Liver (tissue), 9 donors: ENCODE data around the gene SLC35B1. TPM values are rescaled to one million over a fixed set of nuclear protein-coding genes. Genes with fewer than 3 reads are reported as not detected.
A peak's percentile ranks its signal among the peaks of the same experiment; 100 is the strongest.

Experiments used
- DNase-seq: peaks from one replicate; pipeline ENCODE4 v3.0.0-alpha.2; 2017; ENCODE audit warnings: low spot score
- H3K27ac ChIP-seq, 2 donors: one replicate each; pipeline ENCODE4 v1.7.0; 2013; ENCODE audit warnings: inconsistent platforms in 2 of 2, low read length in 2 of 2, control low read depth in 1 of 2, low read depth in 1 of 2, mild to moderate bottlenecking in 1 of 2
- H3K27me3 ChIP-seq, 4 donors: one replicate each; pipeline versions ENCODE4 v1.6.1 to v1.7.0; 2013; ENCODE audit warnings: low read length in 3 of 4, inconsistent platforms in 1 of 4, mild to moderate bottlenecking in 1 of 4, moderate library complexity in 1 of 4; ENCODE audit not compliant: control insufficient read depth in 4 of 4, insufficient read depth in 4 of 4
- H3K36me3 ChIP-seq, 4 donors: one replicate each; pipeline versions ENCODE4 v1.6.1 to v1.7.0; 2013; ENCODE audit warnings: low read length in 3 of 4, mild to moderate bottlenecking in 3 of 4, low read depth in 1 of 4, moderate library complexity in 1 of 4; ENCODE audit not compliant: control insufficient read depth in 4 of 4, insufficient read depth in 3 of 4
- H3K4me1 ChIP-seq, 4 donors: one replicate each; pipeline versions ENCODE4 v1.6.1 to v1.7.0; 2013; ENCODE audit warnings: low read length in 3 of 4, mild to moderate bottlenecking in 3 of 4, moderate library complexity in 1 of 4; ENCODE audit not compliant: control insufficient read depth in 4 of 4, insufficient read depth in 4 of 4
- H3K4me3 ChIP-seq, 3 donors: one replicate each; pipeline versions ENCODE4 v1.6.1 to v1.7.0; 2013; ENCODE audit warnings: low read length in 3 of 3, control low read depth in 1 of 3, low read depth in 1 of 3, mild to moderate bottlenecking in 1 of 3
- H3K9ac ChIP-seq, 2 donors: one replicate each; pipeline ENCODE4 v1.7.0; 2013; ENCODE audit warnings: low read length in 2 of 2, mild to moderate bottlenecking in 2 of 2, moderate library complexity in 2 of 2, control low read depth in 1 of 2, low read depth in 1 of 2
- H3K9me3 ChIP-seq, 4 donors: one replicate each; pipeline versions ENCODE4 v1.6.1 to v1.7.0; 2013; ENCODE audit warnings: low read length in 3 of 4; ENCODE audit not compliant: control insufficient read depth in 4 of 4
- EGR1 ChIP-seq, 2 donors: IDR thresholded peaks; 2 replicates each; pipeline ENCODE4 v1.6.1; 2016 to 2018; ENCODE audit warnings: antibody characterized with exemption in 2 of 2, low read depth in 2 of 2
- FOXA1 ChIP-seq: IDR thresholded peaks from 2 replicates; pipeline ENCODE4 v1.6.1; 2016; ENCODE audit warnings: antibody characterized with exemption
- FOXA2 ChIP-seq: IDR thresholded peaks from 2 replicates; pipeline ENCODE4 v1.6.1; 2016; ENCODE audit warnings: antibody characterized with exemption
- GABPA ChIP-seq, 2 donors: IDR thresholded peaks in 1 of 2; conservative IDR thresholded peaks in 1 of 2; 2 replicates each; pipeline ENCODE4 v1.6.1; 2016; ENCODE audit warnings: antibody characterized with exemption in 2 of 2, mild to moderate bottlenecking in 1 of 2, moderate library complexity in 1 of 2
- HNF4A ChIP-seq, 2 donors: conservative IDR thresholded peaks; 2 replicates each; pipeline ENCODE4 v1.6.1; 2016; ENCODE audit warnings: antibody characterized with exemption in 2 of 2, mild to moderate bottlenecking in 2 of 2
- HNF4G ChIP-seq: IDR thresholded peaks from 2 replicates; pipeline ENCODE4 v1.6.1; 2016; ENCODE audit warnings: antibody characterized with exemption
- JUND ChIP-seq, 2 donors: IDR thresholded peaks; 2 replicates each; pipeline ENCODE4 v1.6.1; 2016; ENCODE audit warnings: antibody characterized with exemption in 2 of 2
- NR2F2 ChIP-seq: IDR thresholded peaks from 2 replicates; pipeline ENCODE4 v1.6.1; 2016; ENCODE audit warnings: antibody characterized with exemption
- RXRA ChIP-seq, 2 donors: IDR thresholded peaks; 2 replicates each; pipeline ENCODE4 v1.6.1; 2017 to 2018; ENCODE audit warnings: antibody characterized with exemption in 2 of 2, mild to moderate bottlenecking in 1 of 2
- SP1 ChIP-seq: IDR thresholded peaks from 2 replicates; pipeline ENCODE4 v1.6.1; 2018; ENCODE audit warnings: antibody characterized with exemption, mild to moderate bottlenecking
- TAF1 ChIP-seq: conservative IDR thresholded peaks from 2 replicates; pipeline ENCODE4 v1.6.1; 2016; ENCODE audit warnings: antibody characterized with exemption, mild to moderate bottlenecking
- YY1 ChIP-seq: IDR thresholded peaks from 2 replicates; pipeline ENCODE4 v1.6.1; 2016; ENCODE audit warnings: antibody characterized with exemption, mild to moderate bottlenecking
- WGBS: extraction: QIAGEN DNeasy Blood & Tissue Kit; methylation state at CpG from one replicate; pipeline ENCODE4 v1.1.7; 2013; 5-methylcytosine and 5-hydroxymethylcytosine counted together
- polyA plus RNA-seq, 2 donors: library from polyadenylated mRNA; stranded (reverse) in 1 of 2; unstranded in 1 of 2; fragments of 200-250 nt in 1 of 2; fragments of >200 nt in 1 of 2; fragmentation: Nextera tagmentation in 1 of 2; extraction: Ambion mirVana in 1 of 2; gene quantifications; one replicate each; pipeline versions ENCODE4 v1.2.1 to v1.2.3, GENCODE V29; 2013 to 2015
- total RNA-seq, 2 donors: library from RNA; depleted of rRNA; stranded (reverse); fragments of >200 nt; gene quantifications; one replicate each; pipeline ENCODE4 v1.2.3, GENCODE V29; 2014
- TF ChIP-seq, protein P1 (sequence below): IDR thresholded peaks from 2 replicates; pipeline ENCODE4 v1.6.1; 2016; ENCODE audit warnings: antibody characterized with exemption
- TF ChIP-seq, protein P2 (sequence below): IDR thresholded peaks from 2 replicates; pipeline ENCODE4 v1.6.1; 2016; ENCODE audit warnings: antibody characterized with exemption
- TF ChIP-seq, protein P3 (sequence below): IDR thresholded peaks from 2 replicates; pipeline ENCODE4 v1.6.1; 2016; ENCODE audit warnings: antibody characterized with exemption, mild to moderate bottlenecking
- TF ChIP-seq, protein P4 (sequence below): fragments of 150-350 bp; IDR thresholded peaks from 2 replicates; pipeline ENCODE4 v1.5.1; 2017; ENCODE audit warnings: improper control_type of control experiment, low read depth, low read length; ENCODE audit not compliant: missing input control
- TF ChIP-seq, protein P5 (sequence below): IDR thresholded peaks from 2 replicates; pipeline ENCODE4 v1.6.1; 2016; ENCODE audit warnings: antibody characterized with exemption
- donor health status: healthy.
- donor health status: healthy.
- donor health status: healthy.
- donor health status: healthy.
- donor health status: healthy.

SLC35B1 gene
- total and polyA plus RNA-seq, 4 donors: 29.8 to 90.1 (median 76.8) TPM

DNA sequence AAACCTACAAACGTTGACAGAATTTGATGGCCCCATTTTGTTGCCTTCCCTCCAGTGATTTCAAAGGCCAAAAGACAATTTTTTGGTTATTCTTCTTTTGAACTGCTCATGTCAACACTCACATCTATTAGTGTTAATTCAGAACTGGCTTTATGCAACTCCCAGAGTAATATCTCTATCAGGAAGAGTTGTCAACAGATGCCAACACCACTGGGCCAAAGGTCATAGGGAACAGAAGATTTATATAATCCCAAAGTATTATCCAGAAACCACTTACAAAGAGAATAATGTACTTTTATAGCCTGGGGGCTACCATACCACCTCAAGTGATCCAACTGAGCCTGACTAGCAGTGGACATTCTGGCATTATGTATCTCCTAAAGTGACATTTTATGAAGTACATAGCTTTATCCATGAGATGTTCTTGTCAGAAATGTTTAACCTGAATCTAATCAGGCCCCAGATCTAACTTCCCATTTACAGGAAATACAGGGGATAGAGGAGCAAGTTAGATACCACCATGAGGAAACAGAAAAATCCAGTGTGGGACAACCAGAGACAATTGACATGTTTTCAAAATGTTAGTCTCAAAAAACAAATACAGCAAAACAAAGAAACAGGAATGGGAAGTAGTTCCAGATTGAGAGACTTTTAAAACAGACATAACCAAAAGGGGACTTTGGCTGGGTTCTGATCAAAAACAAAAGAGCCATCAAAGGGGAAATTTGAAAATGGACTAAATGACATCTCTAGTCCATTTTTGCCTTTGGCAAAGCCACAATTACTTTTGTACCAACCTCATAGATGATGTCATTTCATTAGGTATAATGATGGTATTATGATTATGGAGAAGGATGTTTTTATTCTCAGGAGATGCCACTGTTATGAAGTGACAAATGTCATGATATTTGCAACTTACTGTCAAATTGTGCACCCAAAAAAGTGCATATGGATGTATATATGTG lies 37.7 kb upstream of the SLC35B1 start:
- WGBS: 46% methylated on average over 1 of the region's 1 CpG
- Histone ChIP-seq H3K4me1 (peaks cover 6 to 30% (median 23%) of the 10 kb centered on the region in 4 donors), H3K27me3 (no peaks in the 10 kb centered on the region), H3K36me3 (no peaks in the 10 kb centered on the region), H3K9ac (peak overlapping the region in 1 of 2 donors; percentile 9), H3K27ac (peak overlapping the region; percentile 42 to 64), H3K4me3 (no peak overlapping the region), H3K9me3 (no peaks in the 10 kb centered on the region)
- DNase-seq: no peak
- TF ChIP-seq FOXA1 (no peak), JUND (IDR thresholded peaks at IDR 0.05) (peak in 1 of 2 donors; percentile 13), HNF4A (conservative IDR thresholded peaks at IDR 0.05) (peak; percentile 23 to 58), RXRA (IDR thresholded peaks at IDR 0.05) (peak; percentile 56 to 77), SP1 (peak; percentile 53)
- TF ChIP-seq, protein P1, sequence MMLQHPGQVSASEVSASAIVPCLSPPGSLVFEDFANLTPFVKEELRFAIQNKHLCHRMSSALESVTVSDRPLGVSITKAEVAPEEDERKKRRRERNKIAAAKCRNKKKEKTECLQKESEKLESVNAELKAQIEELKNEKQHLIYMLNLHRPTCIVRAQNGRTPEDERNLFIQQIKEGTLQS: no peak

DNA sequence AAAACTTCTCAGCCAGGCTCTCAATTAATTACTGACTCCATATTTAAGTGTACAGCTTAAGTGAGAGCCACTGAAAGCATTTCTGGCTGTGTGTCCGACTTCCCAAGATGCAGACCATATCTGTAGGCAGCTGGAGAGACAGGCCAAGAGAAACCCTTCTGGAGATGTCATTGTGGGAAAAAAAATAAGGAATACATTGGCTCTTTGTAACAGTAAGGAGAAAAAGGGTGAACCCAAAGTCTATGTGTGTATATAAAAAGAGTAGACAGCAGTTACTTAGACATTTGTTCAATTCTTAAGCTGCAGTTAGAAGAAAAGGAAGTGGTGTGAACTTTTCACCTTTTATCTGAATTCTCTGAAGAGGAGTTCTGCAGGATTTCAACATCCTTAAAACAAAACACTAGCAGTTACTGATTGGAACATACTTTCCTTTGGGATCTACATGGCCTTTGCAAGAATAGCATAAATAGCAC lies 34.4 kb upstream of the SLC35B1 start:
- no peak for DNase-seq
- H3K4me3 ChIP-seq: no peak overlapping the region
- peaks cover 4 to 28% (median 17%) of the 10 kb centered on the region in 4 donors for H3K4me1 ChIP-seq
- H3K36me3 ChIP-seq: no peaks in the 10 kb centered on the region
- no peak overlapping the region for H3K27ac ChIP-seq
- H3K27me3 ChIP-seq: no peaks in the 10 kb centered on the region
- TF ChIP-seq, protein P2, sequence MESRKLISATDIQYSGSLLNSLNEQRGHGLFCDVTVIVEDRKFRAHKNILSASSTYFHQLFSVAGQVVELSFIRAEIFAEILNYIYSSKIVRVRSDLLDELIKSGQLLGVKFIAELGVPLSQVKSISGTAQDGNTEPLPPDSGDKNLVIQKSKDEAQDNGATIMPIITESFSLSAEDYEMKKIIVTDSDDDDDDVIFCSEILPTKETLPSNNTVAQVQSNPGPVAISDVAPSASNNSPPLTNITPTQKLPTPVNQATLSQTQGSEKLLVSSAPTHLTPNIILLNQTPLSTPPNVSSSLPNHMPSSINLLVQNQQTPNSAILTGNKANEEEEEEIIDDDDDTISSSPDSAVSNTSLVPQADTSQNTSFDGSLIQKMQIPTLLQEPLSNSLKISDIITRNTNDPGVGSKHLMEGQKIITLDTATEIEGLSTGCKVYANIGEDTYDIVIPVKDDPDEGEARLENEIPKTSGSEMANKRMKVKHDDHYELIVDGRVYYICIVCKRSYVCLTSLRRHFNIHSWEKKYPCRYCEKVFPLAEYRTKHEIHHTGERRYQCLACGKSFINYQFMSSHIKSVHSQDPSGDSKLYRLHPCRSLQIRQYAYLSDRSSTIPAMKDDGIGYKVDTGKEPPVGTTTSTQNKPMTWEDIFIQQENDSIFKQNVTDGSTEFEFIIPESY: no peak
- TF ChIP-seq, protein P3, sequence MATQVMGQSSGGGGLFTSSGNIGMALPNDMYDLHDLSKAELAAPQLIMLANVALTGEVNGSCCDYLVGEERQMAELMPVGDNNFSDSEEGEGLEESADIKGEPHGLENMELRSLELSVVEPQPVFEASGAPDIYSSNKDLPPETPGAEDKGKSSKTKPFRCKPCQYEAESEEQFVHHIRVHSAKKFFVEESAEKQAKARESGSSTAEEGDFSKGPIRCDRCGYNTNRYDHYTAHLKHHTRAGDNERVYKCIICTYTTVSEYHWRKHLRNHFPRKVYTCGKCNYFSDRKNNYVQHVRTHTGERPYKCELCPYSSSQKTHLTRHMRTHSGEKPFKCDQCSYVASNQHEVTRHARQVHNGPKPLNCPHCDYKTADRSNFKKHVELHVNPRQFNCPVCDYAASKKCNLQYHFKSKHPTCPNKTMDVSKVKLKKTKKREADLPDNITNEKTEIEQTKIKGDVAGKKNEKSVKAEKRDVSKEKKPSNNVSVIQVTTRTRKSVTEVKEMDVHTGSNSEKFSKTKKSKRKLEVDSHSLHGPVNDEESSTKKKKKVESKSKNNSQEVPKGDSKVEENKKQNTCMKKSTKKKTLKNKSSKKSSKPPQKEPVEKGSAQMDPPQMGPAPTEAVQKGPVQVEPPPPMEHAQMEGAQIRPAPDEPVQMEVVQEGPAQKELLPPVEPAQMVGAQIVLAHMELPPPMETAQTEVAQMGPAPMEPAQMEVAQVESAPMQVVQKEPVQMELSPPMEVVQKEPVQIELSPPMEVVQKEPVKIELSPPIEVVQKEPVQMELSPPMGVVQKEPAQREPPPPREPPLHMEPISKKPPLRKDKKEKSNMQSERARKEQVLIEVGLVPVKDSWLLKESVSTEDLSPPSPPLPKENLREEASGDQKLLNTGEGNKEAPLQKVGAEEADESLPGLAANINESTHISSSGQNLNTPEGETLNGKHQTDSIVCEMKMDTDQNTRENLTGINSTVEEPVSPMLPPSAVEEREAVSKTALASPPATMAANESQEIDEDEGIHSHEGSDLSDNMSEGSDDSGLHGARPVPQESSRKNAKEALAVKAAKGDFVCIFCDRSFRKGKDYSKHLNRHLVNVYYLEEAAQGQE: no peak
- peak; percentile 24 for TF ChIP-seq SP1
- TF ChIP-seq HNF4A (conservative IDR thresholded peaks at IDR 0.05): no peak
- no peak for TF ChIP-seq FOXA1
- TF ChIP-seq JUND (IDR thresholded peaks at IDR 0.05): no peak
- no peak for TF ChIP-seq RXRA (IDR thresholded peaks at IDR 0.05)
- TF ChIP-seq, protein P1: no peak
- no peak for TF ChIP-seq YY1
- TF ChIP-seq, protein P4, sequence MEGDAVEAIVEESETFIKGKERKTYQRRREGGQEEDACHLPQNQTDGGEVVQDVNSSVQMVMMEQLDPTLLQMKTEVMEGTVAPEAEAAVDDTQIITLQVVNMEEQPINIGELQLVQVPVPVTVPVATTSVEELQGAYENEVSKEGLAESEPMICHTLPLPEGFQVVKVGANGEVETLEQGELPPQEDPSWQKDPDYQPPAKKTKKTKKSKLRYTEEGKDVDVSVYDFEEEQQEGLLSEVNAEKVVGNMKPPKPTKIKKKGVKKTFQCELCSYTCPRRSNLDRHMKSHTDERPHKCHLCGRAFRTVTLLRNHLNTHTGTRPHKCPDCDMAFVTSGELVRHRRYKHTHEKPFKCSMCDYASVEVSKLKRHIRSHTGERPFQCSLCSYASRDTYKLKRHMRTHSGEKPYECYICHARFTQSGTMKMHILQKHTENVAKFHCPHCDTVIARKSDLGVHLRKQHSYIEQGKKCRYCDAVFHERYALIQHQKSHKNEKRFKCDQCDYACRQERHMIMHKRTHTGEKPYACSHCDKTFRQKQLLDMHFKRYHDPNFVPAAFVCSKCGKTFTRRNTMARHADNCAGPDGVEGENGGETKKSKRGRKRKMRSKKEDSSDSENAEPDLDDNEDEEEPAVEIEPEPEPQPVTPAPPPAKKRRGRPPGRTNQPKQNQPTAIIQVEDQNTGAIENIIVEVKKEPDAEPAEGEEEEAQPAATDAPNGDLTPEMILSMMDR: no peak
- peak; percentile 88 for TF ChIP-seq NR2F2
- TF ChIP-seq, protein P5, sequence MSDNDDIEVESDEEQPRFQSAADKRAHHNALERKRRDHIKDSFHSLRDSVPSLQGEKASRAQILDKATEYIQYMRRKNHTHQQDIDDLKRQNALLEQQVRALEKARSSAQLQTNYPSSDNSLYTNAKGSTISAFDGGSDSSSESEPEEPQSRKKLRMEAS: no peak
- TF ChIP-seq EGR1 (IDR thresholded peaks at IDR 0.05; ENCODE audit: low read depth in 2 of 2): no peak
- TF ChIP-seq FOXA2: no peak
- TF ChIP-seq TAF1: no peak
- no peak for TF ChIP-seq GABPA (IDR thresholded peaks at IDR 0.05 in 1 of 2, conservative IDR thresholded peaks at IDR 0.05 in 1 of 2)
- TF ChIP-seq HNF4G: no peak
- no peak overlapping the region for H3K9ac ChIP-seq
- 66% methylated on average over 1 of the region's 1 CpG for WGBS
- no peaks in the 10 kb centered on the region for H3K9me3 ChIP-seq
